DMS 273 treated with DMSO at 0.1 percent for 48 hours (cell line): ENCODE results near the gene GAB2.

Experiments used
- DNase-seq: peaks from one replicate; lab custom pipeline; 2025; lab: John Stamatoyannopoulos, UW

Gene GAB2

DNA sequence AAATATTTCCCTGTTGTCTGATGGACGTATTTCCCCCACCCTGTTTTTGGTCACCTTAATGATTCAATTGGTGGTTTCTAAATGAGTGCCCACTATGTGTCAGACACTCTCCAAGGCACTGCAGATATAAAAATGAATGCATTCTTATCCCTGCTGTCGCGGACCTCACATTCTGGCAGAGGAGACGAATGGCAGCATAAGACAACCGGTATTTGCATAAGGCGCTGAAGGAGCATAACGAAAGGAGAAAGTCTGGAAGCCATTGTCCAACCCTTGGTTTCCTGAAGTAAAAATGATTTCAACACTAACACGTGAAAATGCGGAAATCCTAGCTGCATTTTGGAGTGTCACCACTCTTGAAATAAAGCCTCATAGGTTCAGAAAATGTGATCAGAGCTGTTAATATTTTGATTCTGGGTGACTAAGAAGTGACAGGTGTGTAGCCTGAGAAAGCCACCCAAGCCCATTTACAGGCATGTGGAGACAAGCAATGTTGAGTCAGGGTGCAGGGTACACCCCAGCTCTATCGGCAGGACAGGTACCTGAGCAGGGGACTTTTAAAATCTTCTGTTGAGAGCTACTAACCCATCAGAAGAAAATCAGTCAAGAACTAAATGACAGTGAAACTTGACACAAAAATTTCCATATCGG is 10.1 kb upstream of the GAB2 start:
- DNase-seq, result no peak

DNA sequence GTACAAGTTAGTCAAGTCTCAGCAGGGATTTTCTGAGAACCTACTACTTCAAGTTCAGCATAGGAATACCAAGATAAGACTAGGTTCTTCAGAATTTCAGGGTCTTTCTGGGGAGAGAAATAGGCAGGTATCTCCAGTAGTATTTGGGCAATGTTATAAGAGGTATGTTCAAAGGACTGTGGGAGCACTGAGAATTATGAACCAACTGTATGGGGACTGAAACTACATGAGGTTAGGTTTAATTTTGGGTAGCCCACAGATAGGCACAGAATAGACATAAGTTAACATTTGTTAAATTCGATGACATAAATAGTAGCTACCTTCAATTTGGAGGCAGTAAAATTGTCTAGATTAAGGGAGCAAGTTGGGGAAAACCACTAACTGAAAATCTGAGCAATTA is 9.2 kb upstream of the GAB2 start:
- DNase-seq, result no peak

DNA sequence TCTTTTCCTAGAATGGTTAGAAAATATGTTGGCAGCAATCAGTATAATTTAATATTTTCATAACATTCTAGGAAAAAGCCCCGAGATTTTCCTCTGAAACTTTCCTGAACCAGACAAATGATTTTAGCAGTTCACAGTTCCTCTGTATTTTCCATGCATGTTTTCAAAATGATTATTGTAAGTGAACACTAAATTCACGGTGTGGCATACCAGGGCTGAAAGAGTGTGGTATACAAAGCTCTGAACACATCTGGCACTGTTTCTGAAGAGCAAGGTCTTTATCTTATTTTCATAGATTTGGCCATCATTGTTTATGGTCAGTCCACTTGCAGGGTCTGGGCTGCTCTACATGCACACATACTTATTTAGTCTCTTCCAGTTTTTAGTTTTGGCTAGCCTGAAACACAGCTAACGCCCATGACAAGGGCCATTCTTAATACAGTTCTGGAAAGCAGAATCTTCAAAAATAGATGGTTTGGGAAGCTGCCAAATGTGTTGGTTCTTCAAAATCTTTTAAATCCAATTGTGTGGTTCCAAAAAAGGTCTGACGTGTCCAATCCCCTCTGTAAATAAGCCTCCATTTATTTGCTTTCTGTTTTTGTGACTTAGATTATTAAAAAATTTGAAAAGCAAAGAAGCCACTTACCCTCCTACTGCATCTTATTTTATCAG is 7.9 kb upstream of the GAB2 start:
- no peak for DNase-seq

DNA sequence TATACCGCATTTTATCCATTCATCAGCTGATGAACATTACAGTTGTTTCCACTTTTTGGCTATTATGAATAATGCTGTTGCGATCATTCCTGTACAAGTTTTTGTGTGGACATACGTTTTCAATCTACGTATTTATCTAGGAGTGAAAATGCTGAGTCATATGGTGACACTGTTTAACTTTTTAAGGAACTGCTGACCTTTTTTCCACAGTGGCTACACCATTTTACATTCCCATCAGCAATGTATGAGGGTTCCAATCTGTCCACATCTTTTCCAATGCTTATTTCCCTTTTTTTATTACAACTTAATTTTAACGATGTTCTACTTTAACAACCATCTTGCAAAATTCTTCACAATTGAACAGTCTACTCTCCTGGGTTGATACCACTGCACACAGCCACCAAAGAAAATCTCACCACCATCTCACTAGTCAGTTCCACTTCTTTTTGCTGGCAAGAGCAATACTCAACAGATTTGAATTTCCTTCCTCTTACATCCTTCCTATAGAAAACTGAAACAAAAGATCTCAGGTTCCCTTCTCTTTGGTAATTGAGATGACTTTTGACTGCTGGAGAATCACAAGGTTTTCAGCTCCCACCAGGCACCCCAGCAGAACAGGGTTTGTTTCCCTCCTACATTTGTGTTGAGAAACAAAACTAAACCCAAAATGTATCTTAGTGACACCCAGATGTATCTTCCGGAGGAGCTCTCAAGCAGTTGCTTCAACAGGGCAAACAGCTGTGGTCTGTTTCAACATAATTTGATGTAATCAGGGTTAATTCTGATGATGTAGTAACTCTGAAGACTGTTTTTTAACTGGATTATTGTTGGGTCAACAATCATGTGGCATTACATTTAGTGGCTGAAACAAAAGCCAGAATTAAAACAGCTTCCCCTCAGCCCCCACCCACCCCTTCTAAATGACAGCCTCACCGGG is 7.0 kb upstream of the GAB2 start:
- DNase-seq, result no peak

DNA sequence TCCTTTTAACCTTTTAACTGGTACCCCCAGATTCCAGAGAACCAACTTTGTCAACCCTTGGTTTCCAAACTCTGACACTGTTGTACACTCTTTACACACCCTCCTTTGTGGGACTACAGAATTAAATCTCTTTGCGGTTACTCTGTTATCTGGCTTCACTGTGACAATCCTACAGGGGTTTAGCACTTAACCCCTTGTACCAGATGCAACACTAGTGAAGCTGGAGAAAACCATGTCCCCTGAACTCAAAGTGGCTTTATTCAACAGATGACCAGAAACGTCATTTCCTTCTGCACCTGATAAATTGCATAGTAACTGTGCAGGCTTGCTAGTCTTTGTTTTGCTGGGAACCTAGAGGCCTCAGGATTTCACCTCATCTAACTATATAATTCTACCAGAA is 5.6 kb upstream of the GAB2 start:
- DNase-seq, result no peak

DNA sequence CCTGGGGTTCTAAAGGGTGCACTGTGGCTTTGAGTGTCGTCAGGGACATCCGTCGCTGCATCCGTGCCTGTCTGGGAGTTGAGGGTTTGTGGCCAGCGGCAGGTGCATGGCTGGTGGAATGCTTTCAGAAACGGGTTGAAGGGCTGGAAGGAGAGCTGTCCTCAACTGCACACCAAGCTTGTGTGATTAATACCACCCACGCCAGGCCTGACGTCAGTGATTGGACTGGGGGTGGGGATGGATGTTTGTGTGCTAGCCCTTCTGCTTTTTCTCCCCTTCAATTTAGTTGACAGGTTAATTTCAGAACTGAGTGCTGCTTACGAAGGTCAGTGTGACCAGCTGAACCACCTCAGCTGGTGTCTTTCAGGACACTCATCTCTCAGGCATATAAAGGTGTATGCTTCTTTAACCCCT is 3.2 kb upstream of the GAB2 start:
- no peak for DNase-seq

DNA sequence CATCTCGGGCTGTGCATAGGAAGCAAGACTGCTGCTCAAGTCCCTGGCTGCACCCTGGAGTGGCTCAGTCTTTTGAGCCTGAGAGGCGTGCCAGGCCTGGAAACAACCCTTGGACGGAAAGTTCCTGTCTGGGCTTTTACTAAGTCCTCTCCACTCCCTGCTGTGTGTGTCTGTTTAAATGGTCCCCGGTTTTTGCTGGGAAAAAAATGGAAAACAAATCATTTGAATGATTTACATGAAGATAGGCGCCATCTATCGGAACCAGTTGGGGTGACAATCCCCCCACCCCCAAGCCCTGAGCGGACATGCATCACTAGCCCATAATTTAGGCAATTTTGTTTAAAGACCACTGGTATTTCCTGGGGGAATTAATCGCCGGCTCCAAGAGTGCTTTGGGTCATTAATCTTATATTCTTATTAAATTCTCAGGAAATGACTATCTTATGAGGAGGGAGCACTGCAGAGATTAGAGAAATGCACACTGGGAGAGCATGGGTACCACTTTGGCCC is 2.7 kb upstream of the GAB2 start:
- no peak for DNase-seq

DNA sequence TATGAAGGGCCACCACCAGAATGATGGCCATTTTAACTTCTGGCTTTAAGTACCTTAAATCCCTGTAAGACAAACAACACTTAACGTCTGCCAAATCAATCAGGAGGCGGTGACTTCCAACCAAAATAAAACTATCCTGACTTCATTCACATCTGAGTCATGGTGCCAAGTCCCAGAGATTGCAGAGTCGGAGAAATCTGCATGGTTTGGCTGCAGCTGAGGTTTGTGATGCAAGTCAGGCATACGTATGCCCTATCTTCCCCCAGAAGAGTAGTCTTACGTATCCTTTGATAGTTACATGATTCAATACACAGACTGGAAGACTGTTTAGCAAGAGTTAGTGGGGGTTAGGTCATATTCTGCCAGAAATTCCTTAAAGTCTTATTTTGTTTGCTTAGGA is 1.7 kb upstream of the GAB2 start:
- no peak for DNase-seq

DNA sequence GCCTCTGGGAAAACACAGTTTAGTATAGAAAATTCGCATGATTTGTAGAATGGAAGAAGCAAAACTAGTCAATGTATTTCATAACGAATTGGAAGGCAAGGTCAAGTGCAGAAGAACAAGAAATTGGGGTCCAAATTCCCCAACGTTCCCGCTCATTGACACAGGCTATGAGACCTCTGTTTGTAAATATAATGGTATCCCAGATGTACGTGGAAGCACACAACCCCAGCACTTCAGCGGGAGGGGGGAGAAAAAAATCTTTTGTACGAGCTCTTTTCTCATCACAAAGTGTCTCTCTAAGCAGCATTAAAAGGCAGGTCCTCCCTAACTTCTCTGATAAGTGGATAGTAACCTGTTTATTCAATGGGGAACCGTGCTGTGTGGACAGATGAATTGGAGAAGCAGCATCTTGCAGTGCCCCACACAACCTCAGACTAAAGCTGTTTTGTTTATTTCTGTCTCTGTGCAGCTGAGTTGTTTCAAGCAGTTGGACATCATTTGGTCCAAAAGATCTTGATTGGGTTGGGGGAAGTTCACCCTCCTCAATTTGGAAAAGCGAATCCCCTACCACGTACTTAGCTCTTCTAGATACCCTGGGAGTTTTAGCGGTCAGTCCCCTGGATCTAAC is 1.1 kb upstream of the GAB2 start:
- DNase-seq, result no peak

DNA sequence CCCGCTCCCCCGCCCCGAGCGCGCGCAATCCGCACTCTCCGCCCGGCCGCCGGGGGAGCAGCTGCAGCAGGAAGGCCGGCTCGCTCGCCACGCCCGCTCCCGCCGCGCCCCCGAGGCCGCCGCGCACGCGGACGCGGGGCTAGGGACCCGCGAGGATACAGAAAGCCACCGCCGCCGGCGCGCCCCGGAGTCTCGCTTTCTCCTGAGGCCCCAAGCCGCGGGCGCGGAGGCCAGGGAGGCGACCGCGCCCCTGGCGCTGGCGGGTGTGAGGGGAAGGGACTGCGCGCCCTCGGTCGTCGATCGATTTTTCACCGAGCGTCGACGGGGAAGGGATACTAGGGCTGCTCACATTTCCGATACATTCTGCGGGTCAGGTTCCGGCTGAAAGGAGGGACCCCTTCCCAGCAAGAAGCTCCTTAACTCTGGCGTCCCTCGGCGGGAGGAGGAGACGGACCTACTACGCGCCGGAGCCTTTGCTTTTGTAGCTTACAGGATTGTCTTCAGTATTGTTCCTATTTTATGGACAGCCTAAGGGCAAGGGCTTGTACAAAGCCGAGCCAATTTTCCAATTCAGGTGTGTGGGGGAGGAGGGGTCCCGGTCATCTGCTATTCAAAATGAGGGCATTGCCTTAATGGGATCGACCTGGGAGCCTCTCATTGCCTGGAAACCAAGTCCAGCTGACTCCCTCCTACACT is 416 bp upstream of the GAB2 start:
- peak; percentile 18 for DNase-seq

DNA sequence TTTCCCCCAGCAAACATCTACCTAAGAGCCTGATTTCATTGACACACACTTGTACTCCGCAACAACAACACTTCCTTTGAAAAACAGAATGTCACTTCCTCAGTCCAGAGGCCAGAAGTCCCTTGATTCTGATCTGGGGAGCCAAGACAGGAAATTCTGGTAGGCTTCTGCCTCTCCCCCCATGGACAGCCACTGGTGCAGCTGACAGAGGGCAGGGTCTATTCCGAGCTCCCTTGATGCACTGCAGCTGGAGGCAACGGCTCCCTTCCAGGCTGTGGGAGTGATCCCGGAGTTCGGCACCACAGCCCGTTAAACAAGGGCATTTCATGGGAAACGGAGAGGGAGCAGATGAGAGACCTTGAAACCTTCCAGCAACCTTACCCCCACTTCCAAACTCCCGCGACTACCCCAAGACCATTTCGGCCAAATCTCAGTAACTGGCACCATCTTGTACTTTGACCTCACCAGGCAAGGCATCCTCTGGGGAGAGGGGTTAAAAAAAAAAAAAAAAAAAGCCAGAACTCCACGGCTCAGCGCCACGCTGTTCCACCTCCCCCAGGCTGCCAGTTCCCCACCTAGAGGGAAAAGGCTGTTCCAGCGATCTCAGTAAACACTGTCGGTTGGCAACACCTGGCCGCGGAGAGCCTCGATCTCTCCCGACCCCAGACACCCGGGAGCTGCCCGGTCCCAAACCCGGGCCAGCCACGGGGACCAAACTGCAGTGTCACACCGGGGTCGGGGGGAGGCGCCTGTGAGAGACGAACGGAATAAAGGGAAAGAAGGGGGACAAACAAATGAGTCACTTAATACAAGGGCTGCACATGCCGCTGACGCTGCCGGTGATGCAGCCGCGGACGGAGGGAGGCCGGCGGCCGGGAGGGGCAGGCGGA is 1.1 kb downstream of the GAB2 start:
- peak; percentile 35 for DNase-seq

DNA sequence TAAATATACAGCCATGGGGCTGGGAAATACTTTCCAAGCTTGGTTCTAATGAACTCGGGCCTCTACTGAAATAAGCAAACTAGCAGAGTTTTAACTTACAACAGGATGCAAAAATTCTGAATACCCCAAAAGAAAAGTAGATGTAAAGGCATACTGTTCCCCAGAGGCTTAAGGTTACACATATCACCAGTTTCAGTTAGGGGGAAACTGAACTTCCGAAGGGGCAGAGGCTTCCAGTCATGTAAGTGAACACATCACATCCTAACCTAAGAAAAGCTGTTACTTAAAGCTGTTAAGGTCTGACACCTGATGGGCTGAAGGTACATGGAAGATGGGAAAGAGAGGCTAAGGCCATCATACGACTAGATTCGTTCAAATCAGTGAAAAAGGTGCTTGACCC is 2.3 kb downstream of the GAB2 start:
- DNase-seq, result no peak

DNA sequence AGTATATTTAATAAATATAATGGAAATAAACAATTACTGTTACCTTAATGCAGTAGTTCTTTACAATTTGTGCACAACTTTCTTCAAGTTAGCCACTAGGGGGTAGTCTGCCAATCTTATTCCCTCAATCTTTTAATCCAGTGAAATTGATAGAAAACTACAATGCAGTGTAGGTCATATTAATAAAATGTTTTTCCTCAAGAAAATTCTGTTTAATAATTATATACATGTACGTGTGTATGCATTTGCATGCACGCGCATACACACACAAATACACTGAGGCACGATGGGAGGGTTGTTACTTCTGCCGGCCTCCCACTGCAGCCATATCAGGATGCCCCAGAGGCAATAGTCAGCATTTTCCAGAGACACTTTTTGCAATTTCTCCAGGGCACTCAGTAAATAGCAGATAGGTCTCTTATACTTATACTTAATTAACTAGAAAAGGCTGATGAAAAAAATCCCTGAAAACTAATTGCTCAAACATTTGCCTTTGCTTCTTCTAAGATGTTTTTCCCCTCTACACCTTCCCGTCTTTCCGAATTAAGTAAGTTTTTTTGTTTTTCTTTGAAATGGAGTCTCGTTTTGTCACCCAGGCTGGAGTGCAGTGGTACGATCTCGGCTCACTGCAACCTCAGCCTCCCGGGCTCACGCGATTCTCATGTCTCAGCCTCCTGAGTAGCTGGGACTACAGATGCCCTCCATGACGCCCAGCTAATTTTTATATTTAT is 3.1 kb downstream of the GAB2 start:
- no peak for DNase-seq

DNA sequence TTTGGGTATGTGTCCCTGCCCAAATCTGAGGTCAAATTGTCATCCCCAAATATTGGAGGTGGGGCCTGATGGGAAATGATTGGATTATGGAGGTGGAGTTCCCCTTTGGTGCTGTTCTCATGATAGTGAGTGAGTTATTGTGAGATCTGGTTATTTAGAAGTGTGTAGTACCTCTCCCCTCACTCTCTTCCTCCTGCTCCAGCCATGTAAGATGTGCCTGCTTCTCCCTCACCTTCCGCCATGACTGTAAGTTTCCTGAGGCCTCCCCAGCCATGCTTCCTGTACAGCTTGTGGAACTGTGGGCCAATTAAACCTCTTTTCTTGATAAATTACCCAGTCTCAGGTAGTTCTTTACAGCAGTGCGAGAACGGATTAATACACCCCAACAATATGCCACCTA is 9.0 kb downstream of the GAB2 start:
- no peak for DNase-seq

DNA sequence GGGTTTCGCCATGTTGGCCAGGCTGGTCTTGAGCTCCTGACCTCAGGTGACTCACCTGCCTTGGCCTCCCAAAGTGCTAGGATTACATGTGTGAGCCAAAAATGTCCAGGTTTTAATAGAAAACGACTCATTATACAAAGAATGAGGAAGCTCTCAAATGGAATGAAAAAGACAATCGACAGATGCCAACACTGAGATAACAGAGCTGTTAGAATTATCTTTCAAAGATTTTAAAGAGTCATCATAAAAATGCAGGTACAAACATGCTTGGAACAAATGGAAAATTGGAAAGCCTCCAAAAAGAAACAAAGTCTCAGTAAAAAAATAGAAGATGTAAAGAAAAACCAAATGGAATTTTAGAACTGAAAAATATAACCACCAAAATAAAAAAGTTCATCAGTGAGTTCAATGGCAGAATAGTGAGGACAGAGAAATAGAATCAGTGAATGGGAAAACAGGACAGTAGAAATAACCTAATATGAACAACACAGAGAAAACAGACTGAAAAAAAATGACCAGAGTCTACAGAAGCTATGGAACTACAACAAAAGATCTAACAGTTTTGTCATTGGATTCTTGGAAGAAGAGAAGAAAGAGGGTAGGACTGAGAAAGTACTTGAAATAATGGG is 10.9 kb downstream of the GAB2 start:
- no peak for DNase-seq

DNA sequence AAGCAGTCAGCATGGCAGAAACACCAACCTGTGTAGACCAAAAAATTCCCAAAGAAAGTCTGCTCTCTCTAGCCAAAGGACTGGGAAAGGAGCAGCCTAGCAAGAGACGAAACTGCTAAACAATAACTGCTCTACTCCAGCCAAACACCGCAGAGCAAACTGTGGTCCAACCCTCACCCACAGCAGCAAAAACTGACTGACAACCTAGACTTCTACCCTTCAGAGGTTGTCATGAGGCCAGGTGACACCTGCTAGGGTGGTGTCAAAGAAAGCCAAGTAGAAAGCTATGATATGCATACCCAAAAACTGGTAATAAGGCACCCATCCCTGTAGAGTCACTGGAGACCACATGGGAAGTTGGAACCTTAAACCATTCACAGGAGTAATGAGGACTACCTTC is 11.8 kb downstream of the GAB2 start:
- no peak for DNase-seq

DNA sequence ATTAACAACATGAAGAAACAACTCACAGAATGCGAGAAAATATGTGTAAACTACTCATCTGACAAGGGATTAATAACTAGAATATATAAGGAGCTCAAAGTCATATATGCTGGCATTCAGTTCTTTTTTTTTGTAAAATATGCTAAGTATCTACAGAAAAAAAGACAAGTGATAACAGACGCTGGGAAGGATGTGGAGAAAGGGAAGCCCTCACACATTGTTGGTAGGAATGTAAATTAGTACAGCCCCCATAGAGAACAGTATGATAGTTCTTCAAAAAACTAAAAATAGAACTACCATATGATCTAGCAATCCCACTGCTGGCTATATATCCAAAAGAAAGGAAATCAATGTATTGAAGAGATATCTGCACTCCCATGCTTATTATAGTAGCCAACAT is 13.8 kb downstream of the GAB2 start:
- DNase-seq, result no peak

DNA sequence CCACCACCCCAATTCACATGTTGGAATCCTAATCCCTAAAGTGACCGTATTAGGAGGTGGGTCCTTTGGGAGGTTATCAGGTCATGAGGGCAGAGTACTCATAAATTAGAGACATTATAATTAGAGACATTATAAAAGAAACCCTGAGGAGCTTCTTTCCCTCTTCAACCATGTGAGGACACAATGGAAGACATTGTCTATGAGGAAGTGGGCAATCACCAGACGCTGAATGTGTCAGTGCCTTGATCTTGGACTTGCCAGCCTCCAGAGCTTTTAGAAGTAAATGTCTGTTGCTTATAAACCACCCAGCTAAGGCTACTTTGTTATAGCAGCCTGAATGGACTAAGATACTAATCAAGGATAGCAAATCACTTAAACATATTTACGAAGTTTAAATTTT is 14.8 kb downstream of the GAB2 start:
- DNase-seq, result no peak

DNA sequence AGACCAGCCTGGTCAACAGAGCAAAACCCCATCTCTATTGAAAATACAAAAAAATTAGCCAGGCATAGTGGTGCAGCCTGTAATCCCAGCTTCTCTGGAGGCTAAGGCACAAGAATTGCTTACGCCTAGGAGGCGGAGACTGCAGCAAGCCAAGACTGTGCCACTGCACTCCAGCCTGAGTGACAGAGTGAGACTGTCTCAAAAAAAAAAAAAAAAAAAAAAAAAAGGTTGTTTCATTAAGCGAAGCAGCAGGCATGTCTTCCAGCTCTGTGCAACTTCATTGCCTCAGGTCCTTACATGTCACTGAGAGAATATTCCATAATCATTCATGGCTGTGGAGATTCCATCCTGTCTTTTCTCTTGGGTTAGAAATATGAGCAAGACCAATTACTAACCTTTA is 16.9 kb downstream of the GAB2 start:
- no peak for DNase-seq

DNA sequence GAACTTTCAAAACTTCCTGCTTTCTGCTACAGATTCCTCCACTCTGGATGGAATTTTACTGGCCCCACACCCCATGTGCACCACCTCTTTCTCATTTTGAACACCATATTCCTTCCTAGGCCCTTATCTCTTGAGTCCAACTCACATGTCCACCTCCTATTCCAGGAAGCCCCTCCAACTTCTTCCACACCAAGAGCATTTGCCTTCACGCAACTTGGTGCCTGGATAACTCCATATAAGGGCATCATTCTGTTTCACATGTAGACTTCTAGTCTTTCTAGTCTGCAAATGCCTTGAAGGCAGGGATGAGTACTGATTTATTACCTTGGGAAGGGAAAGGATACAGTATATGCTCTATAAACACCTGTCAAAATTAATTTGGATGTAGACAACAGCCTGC is 17.5 kb downstream of the GAB2 start:
- DNase-seq, result no peak
